Fibroblast of pulmonary artery (primary cell): ENCODE measurements around the gene CEACAM6.

ENCODE experiments used
- DNase-seq: peaks from one replicate; pipeline ENCODE4 v3.0.0-alpha.2; 2010; ENCODE audit warnings: low read depth
- H3K4me3 ChIP-seq: replicated peaks from 2 replicates; pipeline ENCODE4 v1.5.1; 2011; ENCODE audit warnings: low read depth, mild to moderate bottlenecking, control low read depth, low read length, moderate library complexity
- CTCF ChIP-seq: IDR thresholded peaks from 2 replicates; pipeline ENCODE4 v1.5.1; 2011; ENCODE audit warnings: mild to moderate bottlenecking, control low read depth, low read length, inconsistent platforms; ENCODE audit errors: missing control alignments

CEACAM6 gene

GRCh38 chr19:41769608-41770007 is 14.3 kb downstream of the CEACAM6 start:
- TF ChIP-seq CTCF, result no peak
- no peak overlapping the region for H3K4me3 ChIP-seq
- no peak for DNase-seq

GRCh38 chr19:41771410-41771809 is 16.1 kb downstream of the CEACAM6 start:
- DNase-seq, result no peak

GRCh38 chr19:41774515-41774980 is 19.2 kb downstream of the CEACAM6 start:
- no peak overlapping the region for H3K4me3 ChIP-seq
- no peak for DNase-seq
- no peak for TF ChIP-seq CTCF

More at GRCh38 chr19:41771410-41771809, 16.1 kb downstream of the CEACAM6 start:
- H3K4me3 ChIP-seq, result no peak overlapping the region
- no peak for TF ChIP-seq CTCF

- TF ChIP-seq CTCF, result no peak
- H3K4me3 ChIP-seq, result no peak overlapping the region
- no peak for DNase-seq
Measured at GRCh38 chr19:41776700-41777099, 21.4 kb downstream of the CEACAM6 start.

- H3K4me3 ChIP-seq, result no peak overlapping the region
- no peak for DNase-seq
- TF ChIP-seq CTCF, result no peak
Measured at GRCh38 chr19:41783612-41784011, 28.3 kb downstream of the CEACAM6 start.

- no peak for DNase-seq
- H3K4me3 ChIP-seq, result no peak overlapping the region
- TF ChIP-seq CTCF, result no peak
Measured at GRCh38 chr19:41784312-41784711, 29.0 kb downstream of the CEACAM6 start.

GRCh38 chr19:41784743-41785142 is 29.4 kb downstream of the CEACAM6 start:
- no peak overlapping the region for H3K4me3 ChIP-seq
- TF ChIP-seq CTCF, result no peak
- DNase-seq, result no peak
